ENCODE measurements around the gene MEIOSIN. TPM values are rescaled to one million over a fixed set of nuclear protein-coding genes. Genes with fewer than 3 reads are reported as not detected.
A peak's percentile ranks its signal among the peaks of the same experiment; 100 is the strongest.

MEIOSIN gene
- total RNA-seq, 1 donor from 2014 or later: not detected

DNA sequence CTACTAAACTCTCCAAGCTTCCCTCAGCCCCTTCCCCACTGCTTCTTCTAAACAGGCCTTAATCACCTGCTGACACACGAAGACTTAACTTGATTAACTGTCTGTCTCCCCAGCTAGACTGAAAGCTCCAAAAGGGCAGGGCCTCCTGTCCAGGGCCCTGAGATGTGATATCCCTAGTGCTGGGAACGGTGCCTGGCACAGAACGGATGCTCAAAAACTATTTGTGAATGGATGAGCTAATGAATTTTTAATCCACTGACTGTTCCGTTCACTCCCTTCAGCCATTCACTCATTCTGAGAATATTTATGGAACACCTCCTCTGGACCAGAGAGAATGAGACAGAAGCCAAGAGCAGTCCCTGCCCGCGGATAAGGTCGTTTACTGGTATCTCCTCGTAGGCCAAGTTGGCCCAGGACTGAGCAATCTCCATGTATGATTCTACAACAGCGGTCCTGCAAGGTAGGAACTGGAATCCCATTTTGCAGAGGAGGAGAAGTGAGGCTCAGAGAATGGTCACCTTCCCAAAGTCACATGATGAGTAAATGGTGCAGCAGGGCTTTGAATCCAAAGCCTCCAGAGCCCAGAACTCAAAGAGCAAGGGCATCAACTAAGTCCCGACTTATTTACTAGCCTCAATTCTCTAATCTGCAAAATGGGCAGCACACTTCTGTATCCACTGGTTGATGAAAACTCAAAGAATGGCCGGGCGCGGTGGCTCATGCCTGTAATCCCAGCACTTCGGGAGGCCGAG lies 56.0 kb downstream of the MEIOSIN start:
- DNase-seq (ENCODE audit: low read depth): no peak
- H3K4me3 ChIP-seq (ENCODE audit: low read depth, low read length): no peak overlapping the region
- TF ChIP-seq, protein P1, sequence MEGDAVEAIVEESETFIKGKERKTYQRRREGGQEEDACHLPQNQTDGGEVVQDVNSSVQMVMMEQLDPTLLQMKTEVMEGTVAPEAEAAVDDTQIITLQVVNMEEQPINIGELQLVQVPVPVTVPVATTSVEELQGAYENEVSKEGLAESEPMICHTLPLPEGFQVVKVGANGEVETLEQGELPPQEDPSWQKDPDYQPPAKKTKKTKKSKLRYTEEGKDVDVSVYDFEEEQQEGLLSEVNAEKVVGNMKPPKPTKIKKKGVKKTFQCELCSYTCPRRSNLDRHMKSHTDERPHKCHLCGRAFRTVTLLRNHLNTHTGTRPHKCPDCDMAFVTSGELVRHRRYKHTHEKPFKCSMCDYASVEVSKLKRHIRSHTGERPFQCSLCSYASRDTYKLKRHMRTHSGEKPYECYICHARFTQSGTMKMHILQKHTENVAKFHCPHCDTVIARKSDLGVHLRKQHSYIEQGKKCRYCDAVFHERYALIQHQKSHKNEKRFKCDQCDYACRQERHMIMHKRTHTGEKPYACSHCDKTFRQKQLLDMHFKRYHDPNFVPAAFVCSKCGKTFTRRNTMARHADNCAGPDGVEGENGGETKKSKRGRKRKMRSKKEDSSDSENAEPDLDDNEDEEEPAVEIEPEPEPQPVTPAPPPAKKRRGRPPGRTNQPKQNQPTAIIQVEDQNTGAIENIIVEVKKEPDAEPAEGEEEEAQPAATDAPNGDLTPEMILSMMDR (conservative IDR thresholded peaks at IDR 0.05; ENCODE audit: low read depth, low read length): no peak

DNA sequence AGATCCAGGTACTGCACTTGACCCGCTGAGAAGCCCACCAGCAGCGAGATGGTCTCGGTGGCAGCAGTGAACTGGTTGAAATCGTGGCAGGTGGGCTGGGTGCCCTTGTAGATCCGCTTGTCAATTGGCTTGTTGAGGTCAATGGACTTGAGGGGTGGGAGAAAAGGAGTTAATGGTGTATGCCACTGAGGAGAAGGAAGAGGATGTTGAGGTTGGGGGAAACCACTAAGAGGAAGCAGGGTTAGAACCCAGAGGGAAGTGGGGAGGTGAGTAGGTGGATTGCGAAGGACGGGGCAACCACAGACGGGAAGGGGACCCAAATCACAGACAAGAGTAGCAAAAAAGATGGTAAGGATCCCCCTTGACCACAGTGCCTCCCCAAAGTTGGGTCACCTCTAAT lies 57.7 kb downstream of the MEIOSIN start:
- TF ChIP-seq, protein P1 (conservative IDR thresholded peaks at IDR 0.05; ENCODE audit: low read depth, low read length): no peak
- DNase-seq (ENCODE audit: low read depth): no peak
- H3K4me3 ChIP-seq (ENCODE audit: low read depth, low read length): peak overlapping the region; percentile 97

DNA sequence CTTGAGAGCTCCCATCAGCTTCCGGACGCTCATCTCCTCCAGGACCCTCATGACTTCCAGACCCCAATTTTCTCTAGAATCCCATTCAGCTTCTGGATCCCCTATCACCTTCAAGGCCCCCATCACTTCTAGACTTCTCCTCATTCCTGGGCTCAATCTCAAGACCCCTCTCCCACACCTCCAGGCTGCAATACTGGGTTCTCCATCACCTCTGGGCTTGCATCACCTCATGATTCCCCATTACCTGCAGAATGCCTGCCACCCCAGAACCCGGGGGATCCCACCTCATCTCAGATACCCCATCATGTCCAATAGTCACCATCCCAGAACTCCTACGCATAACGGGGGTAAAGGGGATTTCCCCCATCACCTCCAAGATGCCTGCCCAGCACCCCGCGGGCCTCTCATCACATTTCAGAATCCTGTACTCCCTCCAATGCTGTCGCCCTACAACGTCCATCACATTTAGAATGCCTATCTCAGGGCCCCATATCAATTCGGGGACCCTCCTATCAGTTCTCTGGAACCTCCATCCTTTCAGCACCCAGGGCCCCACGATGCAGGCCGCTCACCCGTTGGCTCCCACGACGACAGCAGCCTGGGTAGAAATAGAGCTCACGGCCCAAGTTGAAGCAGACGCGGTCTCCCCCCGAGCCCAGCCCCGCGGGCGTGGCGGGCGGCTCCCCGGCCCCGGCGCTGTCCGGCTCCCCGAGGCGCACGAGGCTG lies 58.7 kb downstream of the MEIOSIN start:
- TF ChIP-seq, protein P1 (conservative IDR thresholded peaks at IDR 0.05; ENCODE audit: low read depth, low read length): no peak

DNA sequence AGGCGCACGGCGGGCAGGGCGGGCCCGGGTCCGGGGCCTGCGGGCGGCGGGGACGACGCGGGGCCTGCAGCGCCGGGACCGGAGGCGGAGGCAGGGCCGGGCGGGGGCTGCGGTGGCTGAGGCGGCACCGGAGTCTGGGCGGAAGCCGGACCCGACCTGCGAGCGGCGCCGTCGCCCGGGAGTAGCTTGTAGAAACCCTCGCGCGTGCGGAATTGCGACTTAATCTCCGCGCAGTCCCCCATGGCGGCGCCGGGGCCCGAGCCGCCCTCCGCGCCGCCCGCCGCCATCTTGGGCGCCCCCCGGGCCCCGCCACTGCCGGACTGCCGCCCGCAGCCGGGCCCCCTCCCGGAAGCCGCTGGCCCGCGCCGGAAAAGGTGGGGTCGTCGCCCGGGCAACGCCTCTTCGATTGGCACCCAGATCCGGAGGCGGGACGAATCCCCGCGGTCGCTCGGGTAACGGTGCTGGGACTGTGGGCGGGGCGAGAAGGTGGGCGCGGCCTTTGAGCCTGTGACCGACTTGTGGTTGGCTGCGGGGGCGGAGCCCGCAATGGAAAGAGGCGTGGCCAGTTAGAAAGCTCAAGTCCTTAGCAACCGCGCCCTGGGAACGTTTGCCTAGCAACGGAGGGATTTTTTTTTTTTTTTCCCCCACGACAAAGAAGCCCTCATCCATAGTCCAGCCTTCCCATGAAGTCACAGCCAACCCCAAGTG lies 59.4 kb downstream of the MEIOSIN start, which contains the start of gene DMWD:
Gene DMWD, minus strand, starts transcription at position 376 of the 708 bp plus-strand sequence. Its CDS starts 89 bp downstream, at position 287.
- peak within 1 kb of the TSS; percentile 97 for H3K4me3 ChIP-seq (ENCODE audit: low read depth, low read length)
- TF ChIP-seq, protein P1 (conservative IDR thresholded peaks at IDR 0.05; ENCODE audit: low read depth, low read length): no peak
- DNase-seq (ENCODE audit: low read depth): peak; percentile 78

More for the DNA sequence above, 58.7 kb downstream of the MEIOSIN start:
- H3K4me3 ChIP-seq (ENCODE audit: low read depth, low read length): peak overlapping the region; percentile 97
- no peak for DNase-seq (ENCODE audit: low read depth)

DNA sequence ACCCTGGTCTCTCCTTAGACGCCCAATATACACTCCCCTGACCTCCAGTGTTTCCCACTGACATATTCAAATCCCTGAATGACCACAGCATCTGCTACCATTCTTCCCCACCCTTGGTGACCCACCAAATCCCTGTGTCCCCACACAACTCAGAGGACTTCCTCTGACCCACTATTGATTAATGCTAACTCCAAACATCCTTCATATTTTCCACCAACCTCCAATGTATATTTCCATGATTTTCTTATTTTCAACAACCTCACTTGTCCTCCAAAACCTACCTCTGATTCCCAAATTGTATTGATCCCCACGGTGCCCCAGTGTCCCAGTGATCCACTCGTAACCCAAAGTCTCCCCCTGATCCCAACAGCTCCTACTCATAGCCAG lies 59.9 kb downstream of the MEIOSIN start:
- no peak overlapping the region for H3K4me3 ChIP-seq (ENCODE audit: low read depth, low read length)

DNA sequence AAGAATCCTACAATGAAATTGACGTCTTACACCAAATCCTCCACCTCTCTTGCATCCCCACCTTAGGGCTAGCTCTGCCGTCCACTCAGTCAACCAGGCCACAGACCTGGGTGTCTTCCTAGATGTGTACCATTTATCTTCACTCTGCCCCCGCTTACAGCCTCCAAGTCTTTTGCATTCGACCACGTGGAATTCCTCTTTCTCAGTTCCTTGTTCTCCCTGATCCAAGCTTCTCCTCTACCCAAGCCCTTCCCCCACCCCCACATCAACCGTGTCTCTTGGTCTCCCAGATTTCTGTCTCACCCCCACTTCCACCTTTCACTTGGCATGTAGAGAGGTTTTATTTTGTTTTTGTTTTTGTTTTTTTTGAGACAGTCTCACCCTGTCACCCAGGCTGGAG lies 60.6 kb downstream of the MEIOSIN start:
- H3K4me3 ChIP-seq (ENCODE audit: low read depth, low read length): no peak overlapping the region
- TF ChIP-seq, protein P1 (conservative IDR thresholded peaks at IDR 0.05; ENCODE audit: low read depth, low read length): no peak
- no peak for DNase-seq (ENCODE audit: low read depth)

More for the DNA sequence above, 59.9 kb downstream of the MEIOSIN start:
- TF ChIP-seq, protein P1 (conservative IDR thresholded peaks at IDR 0.05; ENCODE audit: low read depth, low read length): no peak
- no peak for DNase-seq (ENCODE audit: low read depth)

Measured in epithelial cell of proximal tubule (primary cell).